Ascending aorta (tissue), 2 donors: ENCODE results near the gene KCNK3. TPM values are rescaled to one million over a fixed set of nuclear protein-coding genes. Genes with fewer than 3 reads are reported as not detected.
A peak's percentile ranks its signal among the peaks of the same experiment; 100 is the strongest.
"Not testable (repeated sequence)": the region's sequence is repeated elsewhere in the genome, so short reads cannot be mapped to it uniquely, and the experiment has no call there.

Experiments used
- DNase-seq, 2 donors: peaks; one replicate each; pipeline ENCODE4 v3.0.0-alpha.2; 2019; ENCODE audit warnings: low spot score in 2 of 2
- H3K27ac ChIP-seq, 2 donors: fragments of 200-600 bp; sonication (generic); one replicate each; pipeline ENCODE4 v1.5.1; 2016 to 2017; ENCODE audit warnings: mild to moderate bottlenecking in 1 of 2
- H3K27me3 ChIP-seq: fragments of 200-600 bp; sonication (generic); one replicate; pipeline ENCODE4 v1.5.1; 2017
- H3K36me3 ChIP-seq, 2 donors: fragments of 200-600 bp; sonication (generic); one replicate each; pipeline ENCODE4 v1.5.1; 2016
- H3K4me1 ChIP-seq, 2 donors: fragments of 200-600 bp; sonication (generic); one replicate each; pipeline ENCODE4 v1.5.1; 2016 to 2017; ENCODE audit warnings: mild to moderate bottlenecking in 1 of 2
- H3K4me3 ChIP-seq, 2 donors: fragments of 200-600 bp; sonication (generic); one replicate each; pipeline ENCODE4 v1.5.1; 2016 to 2017; ENCODE audit warnings: mild to moderate bottlenecking in 1 of 2
- H3K9me3 ChIP-seq, 2 donors: fragments of 200-600 bp; sonication (generic); one replicate each; pipeline ENCODE4 v1.5.1; 2016
- CTCF ChIP-seq, 3 experiments: fragments of 200-600 bp in 2 of 3; fragments of 450-650 bp in 1 of 3; sonication (generic) in 2 of 3; IDR thresholded peaks; one replicate each; pipeline ENCODE4 v1.5.1; 2016 to 2019; ENCODE audit warnings: antibody characterized with exemption in 3 of 3, mild to moderate bottlenecking in 1 of 3, moderate library complexity in 1 of 3
- intact Hi-C: fragments of 100-400 bp; cut with DNase I; formaldehyde crosslinking; loops from one replicate; pipeline ENCODE4 v1.15.1; 2023
- total RNA-seq: library from RNA; depleted of rRNA; stranded (reverse); fragments of >200 nt; gene quantifications from one replicate; pipeline ENCODE4 v1.1.0, GENCODE V29; 2016

The KCNK3 gene
- total RNA-seq, 1 donor from 2014 or later = 7.2 TPM

- no peak for DNase-seq
- no peak overlapping the region for H3K27ac ChIP-seq
- H3K9me3 ChIP-seq = no peaks in the 10 kb centered on the region
- intact Hi-C loops = no loop called here
- no peak overlapping the region for H3K4me3 ChIP-seq
- H3K4me1 ChIP-seq = no peaks in the 10 kb centered on the region
- no peak for TF ChIP-seq CTCF (IDR thresholded peaks at IDR 0.05)
- no peaks in the 10 kb centered on the region for H3K36me3 ChIP-seq
- H3K27me3 ChIP-seq = no peaks in the 10 kb centered on the region
Measured at GRCh38 chr2:26651799-26652198, 40.7 kb upstream of the KCNK3 start.

GRCh38 chr2:26652361-26653041 is 40.0 kb upstream of the KCNK3 start:
- no peak overlapping the region for H3K27ac ChIP-seq

GRCh38 chr2:26653207-26654060 is 39.1 kb upstream of the KCNK3 start:
- DNase-seq = peak in 1 of 2 donors; percentile 31
- Histone ChIP-seq H3K4me1 (no peaks in the 10 kb centered on the region), H3K27me3 (no peaks in the 10 kb centered on the region), H3K4me3 (no peak overlapping the region), H3K36me3 (no peaks in the 10 kb centered on the region), H3K27ac (no peak overlapping the region), H3K9me3 (no peaks in the 10 kb centered on the region)
- intact Hi-C loops = no loop called here
- TF ChIP-seq CTCF (IDR thresholded peaks at IDR 0.05) = no peak

More at GRCh38 chr2:26652361-26653041, 40.0 kb upstream of the KCNK3 start:
- no peak for TF ChIP-seq CTCF (IDR thresholded peaks at IDR 0.05)
- Histone ChIP-seq H3K4me1 (no peaks in the 10 kb centered on the region), H3K27me3 (no peaks in the 10 kb centered on the region), H3K4me3 (no peak overlapping the region), H3K9me3 (no peaks in the 10 kb centered on the region), H3K36me3 (no peaks in the 10 kb centered on the region)
- intact Hi-C loops = no loop called here
- DNase-seq = peak in 1 of 2 donors; percentile 52

GRCh38 chr2:26654061-26654340 is 38.5 kb upstream of the KCNK3 start:
- peak in 1 of 2 donors; percentile 2 for DNase-seq
- no peaks in the 10 kb centered on the region for H3K36me3 ChIP-seq
- H3K9me3 ChIP-seq = no peaks in the 10 kb centered on the region
- no peak overlapping the region for H3K4me3 ChIP-seq
- H3K4me1 ChIP-seq = no peaks in the 10 kb centered on the region
- intact Hi-C loops = no loop called here
- H3K27ac ChIP-seq = no peak overlapping the region
- no peaks in the 10 kb centered on the region for H3K27me3 ChIP-seq
- TF ChIP-seq CTCF (IDR thresholded peaks at IDR 0.05) = no peak

- H3K27ac ChIP-seq, H3K36me3 ChIP-seq, H3K4me1 ChIP-seq, intact Hi-C loops, H3K9me3 ChIP-seq, H3K27me3 ChIP-seq, DNase-seq, H3K4me3 ChIP-seq: not testable (repeated sequence)
Measured at GRCh38 chr2:26655120-26655519, 37.4 kb upstream of the KCNK3 start.

GRCh38 chr2:26655611-26656195 is 36.8 kb upstream of the KCNK3 start:
- Histone ChIP-seq H3K36me3 (no peaks in the 10 kb centered on the region), H3K4me3 (no peak overlapping the region), H3K4me1 (no peaks in the 10 kb centered on the region), H3K27me3 (no peaks in the 10 kb centered on the region), H3K9me3 (peaks cover 0 to 7% of the 10 kb centered on the region in 2 donors), H3K27ac (no peak overlapping the region)
- no peak for TF ChIP-seq CTCF (IDR thresholded peaks at IDR 0.05)
- intact Hi-C loops = no loop called here
- peak in 1 of 2 donors; percentile 2 for DNase-seq
